Calu3 (cell line): ENCODE measurements around the gene FFAR1. TPM values are rescaled to one million over a fixed set of nuclear protein-coding genes. Genes with fewer than 3 reads are reported as not detected.

Source experiments
- BruUV-seq: library from RNA; stranded (reverse); fragments of 400-500 nt; replicated peaks from 2 replicates; lab custom pipeline; 2021; lab: Mats Ljungman, UMichigan
- CTCF ChIA-PET: fragments of 300-600 bp; sonication (Branson Sonifier 250); formaldehyde crosslinking; loops from one replicate; lab custom pipeline; 2022; ENCODE audit warnings: antibody characterized with exemption; lab: Charles Lee
- DNase-seq: peaks from one replicate; pipeline ENCODE4 v3.0.0; 2022
- H3K27ac Mint-ChIP-seq: one replicate; pipeline ENCODE4 v1.8.0; 2022; ENCODE audit warnings: mixed read lengths; ENCODE audit not compliant: unreplicated experiment
- H3K27me3 Mint-ChIP-seq: one replicate; pipeline ENCODE4 v1.8.0; 2022; ENCODE audit warnings: mixed read lengths; ENCODE audit not compliant: unreplicated experiment
- H3K36me3 Mint-ChIP-seq: one replicate; pipeline ENCODE4 v1.8.0; 2022; ENCODE audit warnings: mild to moderate bottlenecking, moderate library complexity, mixed read lengths; ENCODE audit not compliant: insufficient read depth, unreplicated experiment
- H3K4me1 Mint-ChIP-seq: one replicate; pipeline ENCODE4 v1.8.0; 2022; ENCODE audit warnings: mild to moderate bottlenecking, low read depth, mixed read lengths; ENCODE audit not compliant: unreplicated experiment
- H3K4me3 Mint-ChIP-seq: one replicate; pipeline ENCODE4 v1.8.0; 2022; ENCODE audit warnings: mild to moderate bottlenecking, low read depth, moderate library complexity, mixed read lengths; ENCODE audit not compliant: unreplicated experiment
- H3K9me3 Mint-ChIP-seq: one replicate; pipeline ENCODE4 v1.8.0; 2022; ENCODE audit warnings: low read depth, mixed read lengths; ENCODE audit not compliant: unreplicated experiment
- CTCF ChIP-seq: fragments of 200-600 bp; IDR thresholded peaks from one replicate; pipeline ENCODE4 v1.8.0; 2022; ENCODE audit warnings: antibody characterized with exemption; ENCODE audit not compliant: unreplicated experiment
- intact Hi-C: fragments of 100-400 bp; cut with micrococcal nuclease; formaldehyde crosslinking; loops from one replicate; pipeline ENCODE4 v1.10.0; 2022; ENCODE audit not compliant: unreplicated experiment
- total RNA-seq: library from RNA; stranded (reverse); gene quantifications from 2 replicates; pipeline ENCODE4 v1.2.3, GENCODE V29; 2022

The FFAR1 gene
- total RNA-seq, 1 experiment from 2014 or later, result not detected

GRCh38 chr19:35332817-35333216 is 14.9 kb upstream of the FFAR1 start:
- CTCF ChIA-PET, result interaction anchor here (0.6 kb wide), 1 partner anchor 32 kb away, joined by 7 read pairs; no protein-coding TSS in a partner anchor
- no peak for DNase-seq
- intact Hi-C loops, result no loop called here
- no peak for TF ChIP-seq CTCF
- no TSS peak for BruUV-seq
- Mint-ChIP-seq H3K27ac (no peak overlapping the region), H3K36me3 (no peaks in the 10 kb centered on the region), H3K27me3 (peaks cover 9% of the 10 kb centered on the region), H3K4me3 (no peak overlapping the region), H3K4me1 (no peaks in the 10 kb centered on the region), H3K9me3 (no peaks in the 10 kb centered on the region)

GRCh38 chr19:35334144-35334753 is 13.5 kb upstream of the FFAR1 start:
- Mint-ChIP-seq H3K4me1 (no peaks in the 10 kb centered on the region), H3K36me3 (no peaks in the 10 kb centered on the region), H3K4me3 (no peak overlapping the region), H3K27ac (no peak overlapping the region), H3K27me3 (peaks cover 14% of the 10 kb centered on the region), H3K9me3 (no peaks in the 10 kb centered on the region)
- CTCF ChIA-PET, result no interaction called here
- TF ChIP-seq CTCF, result no peak
- no peak for DNase-seq
- BruUV-seq, result no TSS peak
- intact Hi-C loops, result no loop called here

GRCh38 chr19:35336166-35336955 is 11.3 kb upstream of the FFAR1 start:
- no TSS peak for BruUV-seq
- H3K4me3 Mint-ChIP-seq, result no peak overlapping the region
- intact Hi-C loops, result no loop called here
- no peak for TF ChIP-seq CTCF
- H3K36me3 Mint-ChIP-seq, result no peaks in the 10 kb centered on the region
- no peaks in the 10 kb centered on the region for H3K9me3 Mint-ChIP-seq
- H3K27me3 Mint-ChIP-seq, result peaks cover 14% of the 10 kb centered on the region
- H3K4me1 Mint-ChIP-seq, result no peaks in the 10 kb centered on the region
- DNase-seq, result no peak
- CTCF ChIA-PET, result no interaction called here
- no peak overlapping the region for H3K27ac Mint-ChIP-seq

GRCh38 chr19:35337097-35337983 is 10.4 kb upstream of the FFAR1 start:
- DNase-seq, result no peak
- H3K4me3 Mint-ChIP-seq, result no peak overlapping the region
- peaks cover 24% of the 10 kb centered on the region for H3K27me3 Mint-ChIP-seq
- no peak overlapping the region for H3K27ac Mint-ChIP-seq
- intact Hi-C loops, result no loop called here
- CTCF ChIA-PET, result interaction anchor here (0.6 kb wide), 1 partner anchor 244 kb away, joined by 4 read pairs; no protein-coding TSS in a partner anchor
- H3K36me3 Mint-ChIP-seq, result no peaks in the 10 kb centered on the region
- BruUV-seq, result no TSS peak
- no peaks in the 10 kb centered on the region for H3K4me1 Mint-ChIP-seq
- no peak for TF ChIP-seq CTCF
- H3K9me3 Mint-ChIP-seq, result no peaks in the 10 kb centered on the region
